ENCODE measurements around the gene SEMA6A. TPM values are rescaled to one million over a fixed set of nuclear protein-coding genes. Genes with fewer than 3 reads are reported as not detected.

Gene SEMA6A
- total RNA-seq, 2 experiments from 2014 or later: not detected

DNA sequence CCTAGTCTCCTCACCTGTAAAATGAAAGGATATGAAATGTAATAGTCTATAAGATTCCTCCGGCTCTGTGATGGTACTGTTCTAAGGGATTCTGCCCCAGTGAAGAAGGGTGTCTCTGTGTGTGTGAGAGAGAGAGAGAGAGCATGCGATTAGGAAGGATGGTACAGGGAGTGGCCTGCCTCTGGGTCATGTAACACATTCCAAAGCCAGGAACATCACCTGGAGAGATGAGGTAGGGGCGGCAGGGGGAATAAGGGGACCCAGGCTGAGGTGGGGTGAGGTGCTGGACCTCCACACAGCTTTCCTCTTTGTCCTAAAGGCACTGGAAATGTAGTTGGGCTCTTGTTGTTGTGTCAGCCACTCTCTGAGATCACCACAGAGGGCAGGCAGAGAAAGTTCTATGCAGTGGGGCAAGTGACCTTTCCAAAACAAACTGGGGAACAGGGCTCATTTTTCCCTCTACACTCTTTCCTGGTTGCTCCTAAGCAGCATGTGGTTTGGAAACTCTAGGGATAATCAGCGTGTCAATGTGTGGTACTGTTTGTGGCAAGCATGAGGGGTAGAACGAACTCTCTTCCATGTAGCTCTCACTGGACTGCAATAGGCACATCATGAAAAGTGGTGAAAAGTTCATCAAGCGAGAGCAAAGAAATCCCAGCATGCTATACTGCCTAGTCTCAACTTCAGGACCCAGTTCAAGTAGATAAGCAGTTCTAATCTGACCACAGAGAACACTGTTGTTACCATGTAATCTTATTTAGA, 65.0 kb downstream of the SEMA6A start:
- DNase-seq: no peak
- ATAC-seq: no peak
- CTCF ChIA-PET: no interaction called here
- intact Hi-C loops (cut with micrococcal nuclease): no loop called here
- no peak overlapping the region for H3K4me3 Mint-ChIP-seq
- no peaks in the 10 kb centered on the region for H3K27me3 Mint-ChIP-seq
- no peaks in the 10 kb centered on the region for H3K9me3 Mint-ChIP-seq
- H3K27ac Mint-ChIP-seq: no peak overlapping the region
- no peaks in the 10 kb centered on the region for H3K4me1 Mint-ChIP-seq (ENCODE audit: low read depth)
- TF ChIP-seq, protein P1, sequence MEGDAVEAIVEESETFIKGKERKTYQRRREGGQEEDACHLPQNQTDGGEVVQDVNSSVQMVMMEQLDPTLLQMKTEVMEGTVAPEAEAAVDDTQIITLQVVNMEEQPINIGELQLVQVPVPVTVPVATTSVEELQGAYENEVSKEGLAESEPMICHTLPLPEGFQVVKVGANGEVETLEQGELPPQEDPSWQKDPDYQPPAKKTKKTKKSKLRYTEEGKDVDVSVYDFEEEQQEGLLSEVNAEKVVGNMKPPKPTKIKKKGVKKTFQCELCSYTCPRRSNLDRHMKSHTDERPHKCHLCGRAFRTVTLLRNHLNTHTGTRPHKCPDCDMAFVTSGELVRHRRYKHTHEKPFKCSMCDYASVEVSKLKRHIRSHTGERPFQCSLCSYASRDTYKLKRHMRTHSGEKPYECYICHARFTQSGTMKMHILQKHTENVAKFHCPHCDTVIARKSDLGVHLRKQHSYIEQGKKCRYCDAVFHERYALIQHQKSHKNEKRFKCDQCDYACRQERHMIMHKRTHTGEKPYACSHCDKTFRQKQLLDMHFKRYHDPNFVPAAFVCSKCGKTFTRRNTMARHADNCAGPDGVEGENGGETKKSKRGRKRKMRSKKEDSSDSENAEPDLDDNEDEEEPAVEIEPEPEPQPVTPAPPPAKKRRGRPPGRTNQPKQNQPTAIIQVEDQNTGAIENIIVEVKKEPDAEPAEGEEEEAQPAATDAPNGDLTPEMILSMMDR (IDR thresholded peaks at IDR 0.05): no peak
- POLR2A ChIA-PET: no interaction called here
- H3K36me3 Mint-ChIP-seq (ENCODE audit: low read depth): no peaks in the 10 kb centered on the region

DNA sequence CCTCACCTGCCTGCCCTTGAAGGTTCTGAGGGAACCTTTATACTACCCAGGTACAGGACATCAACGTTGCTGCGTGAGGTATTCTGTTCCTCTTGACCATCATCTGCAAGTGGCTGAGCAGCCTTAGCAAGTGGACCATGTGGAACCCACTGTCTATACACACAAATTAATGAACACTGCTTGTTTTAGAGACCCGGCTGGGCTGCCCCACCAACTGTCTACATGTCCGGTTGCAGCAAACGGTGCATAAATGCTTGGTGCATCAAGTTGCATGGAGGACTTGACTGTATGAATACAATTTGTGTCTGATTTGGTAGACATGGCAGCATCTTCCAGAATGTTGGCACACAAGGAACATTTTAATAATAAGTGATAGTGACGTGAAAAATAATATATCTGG, 65.8 kb downstream of the SEMA6A start:
- TF ChIP-seq, protein P1 (IDR thresholded peaks at IDR 0.05): no peak
- intact Hi-C loops (cut with micrococcal nuclease): no loop called here
- POLR2A ChIA-PET: no interaction called here
- Mint-ChIP-seq H3K4me3 (no peak overlapping the region), H3K9me3 (no peaks in the 10 kb centered on the region), H3K27me3 (no peaks in the 10 kb centered on the region), H3K36me3 (ENCODE audit: low read depth) (no peaks in the 10 kb centered on the region), H3K27ac (no peak overlapping the region), H3K4me1 (ENCODE audit: low read depth) (no peaks in the 10 kb centered on the region)
- ATAC-seq (no peak), DNase-seq (no peak)
- CTCF ChIA-PET: no interaction called here

DNA sequence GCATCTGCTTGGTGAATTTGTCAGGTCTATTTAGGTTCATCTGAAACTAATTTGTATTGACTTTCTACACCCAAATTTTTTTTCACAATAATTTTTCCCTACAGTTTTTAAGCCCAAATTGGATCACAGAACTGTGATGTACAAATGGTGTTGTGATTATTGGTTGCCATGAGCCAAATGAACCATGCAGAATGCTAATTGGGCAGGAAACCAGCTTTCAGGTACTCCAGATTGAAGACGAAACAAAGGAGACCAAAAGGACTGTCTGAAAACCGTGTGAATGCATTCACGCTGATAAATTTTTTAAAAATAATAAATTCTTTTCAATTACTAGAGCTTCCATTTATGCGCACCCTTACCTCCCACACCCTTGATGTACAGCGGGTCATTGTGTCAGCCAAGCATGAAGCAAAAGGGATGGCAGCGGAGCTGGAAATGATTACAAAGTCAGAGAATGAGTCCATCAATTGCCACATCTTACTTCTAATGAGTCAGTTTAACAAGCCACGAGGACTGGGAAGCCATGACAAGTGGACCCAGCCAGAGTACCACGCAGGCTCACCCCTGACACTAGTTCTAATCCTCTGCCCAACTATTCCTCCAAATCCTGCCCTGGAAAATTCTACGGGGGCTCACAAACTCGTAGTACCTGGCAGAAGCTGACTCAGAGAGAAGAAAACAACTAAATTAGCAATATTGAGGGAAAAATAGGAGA, 66.5 kb downstream of the SEMA6A start:
- ChIA-PET POLR2A (no interaction called here), CTCF (no interaction called here)
- intact Hi-C loops (cut with micrococcal nuclease): no loop called here
- H3K4me3 Mint-ChIP-seq: no peak overlapping the region
- no peaks in the 10 kb centered on the region for H3K9me3 Mint-ChIP-seq
- no peak for DNase-seq
- no peaks in the 10 kb centered on the region for H3K36me3 Mint-ChIP-seq (ENCODE audit: low read depth)
- no peak overlapping the region for H3K27ac Mint-ChIP-seq
- TF ChIP-seq, protein P1 (IDR thresholded peaks at IDR 0.05): no peak
- ATAC-seq: no peak
- no peaks in the 10 kb centered on the region for H3K4me1 Mint-ChIP-seq (ENCODE audit: low read depth)
- no peaks in the 10 kb centered on the region for H3K27me3 Mint-ChIP-seq

DNA sequence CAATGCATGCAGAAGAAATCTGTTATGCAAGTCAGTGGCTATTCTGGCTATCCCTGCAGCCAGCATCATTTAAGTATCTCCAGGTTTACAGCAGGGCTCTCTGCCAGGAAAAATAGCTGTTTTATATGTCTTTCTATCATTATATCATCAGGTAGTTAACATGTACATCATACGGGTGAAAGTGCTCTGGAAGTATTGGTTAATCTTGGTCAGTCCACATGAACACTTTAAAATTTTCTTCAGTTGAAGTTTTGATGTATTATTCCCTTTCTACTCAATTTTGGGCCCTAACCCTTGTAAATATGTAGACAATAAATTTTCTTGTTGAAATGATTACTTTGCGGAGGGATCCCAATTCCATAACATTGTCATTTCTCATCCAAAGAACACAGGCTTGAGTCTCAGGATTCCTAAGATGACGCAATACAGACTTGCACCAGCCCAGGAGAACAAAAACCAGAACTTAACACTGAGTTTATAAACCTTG, 67.5 kb downstream of the SEMA6A start:
- Mint-ChIP-seq H3K4me1 (ENCODE audit: low read depth) (no peaks in the 10 kb centered on the region), H3K36me3 (ENCODE audit: low read depth) (no peaks in the 10 kb centered on the region), H3K4me3 (no peak overlapping the region), H3K9me3 (no peaks in the 10 kb centered on the region), H3K27me3 (no peaks in the 10 kb centered on the region), H3K27ac (no peak overlapping the region)
- TF ChIP-seq, protein P1 (IDR thresholded peaks at IDR 0.05): no peak
- DNase-seq (no peak), ATAC-seq (no peak)
- ChIA-PET POLR2A (no interaction called here), CTCF (no interaction called here)
- intact Hi-C loops (cut with micrococcal nuclease): no loop called here

DNA sequence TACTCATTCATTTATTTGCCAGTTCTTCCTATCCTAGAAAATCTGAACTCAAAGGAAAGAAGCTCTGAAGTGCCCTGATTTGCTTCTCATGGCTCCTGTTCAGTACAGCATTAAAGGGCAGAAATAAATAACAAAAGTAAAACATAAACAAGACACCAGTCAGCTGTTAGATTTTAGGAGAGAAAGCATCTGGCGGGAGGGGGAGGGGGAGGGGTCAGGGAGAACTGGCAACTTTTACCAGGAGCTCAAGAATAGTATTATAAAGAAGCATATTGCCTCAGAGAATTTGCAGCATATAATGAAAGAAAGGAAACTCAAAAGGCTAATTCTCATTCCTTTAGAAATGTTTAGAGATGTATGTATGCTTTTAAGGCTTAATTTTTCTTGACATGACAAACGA, 68.1 kb downstream of the SEMA6A start:
- no peaks in the 10 kb centered on the region for H3K36me3 Mint-ChIP-seq (ENCODE audit: low read depth)
- H3K27me3 Mint-ChIP-seq: no peaks in the 10 kb centered on the region
- no peak overlapping the region for H3K27ac Mint-ChIP-seq
- ATAC-seq: no peak
- H3K4me3 Mint-ChIP-seq: no peak overlapping the region
- intact Hi-C loops (cut with micrococcal nuclease): no loop called here
- no peaks in the 10 kb centered on the region for H3K9me3 Mint-ChIP-seq
- no peaks in the 10 kb centered on the region for H3K4me1 Mint-ChIP-seq (ENCODE audit: low read depth)
- POLR2A ChIA-PET: no interaction called here
- CTCF ChIA-PET: no interaction called here
- DNase-seq: no peak
- TF ChIP-seq, protein P1 (IDR thresholded peaks at IDR 0.05): no peak
